Measurements from ENCODE around the gene SMYD3. TPM values are rescaled to one million over a fixed set of nuclear protein-coding genes. Genes with fewer than 3 reads are reported as not detected.

SMYD3 gene
- total and polyA plus RNA-seq, 10 of the 15 experiments (the other 5 are each of a cell fraction or from before 2014, with no cell fraction given): 18.3 to 54.0 (median 24.8) TPM

DNA sequence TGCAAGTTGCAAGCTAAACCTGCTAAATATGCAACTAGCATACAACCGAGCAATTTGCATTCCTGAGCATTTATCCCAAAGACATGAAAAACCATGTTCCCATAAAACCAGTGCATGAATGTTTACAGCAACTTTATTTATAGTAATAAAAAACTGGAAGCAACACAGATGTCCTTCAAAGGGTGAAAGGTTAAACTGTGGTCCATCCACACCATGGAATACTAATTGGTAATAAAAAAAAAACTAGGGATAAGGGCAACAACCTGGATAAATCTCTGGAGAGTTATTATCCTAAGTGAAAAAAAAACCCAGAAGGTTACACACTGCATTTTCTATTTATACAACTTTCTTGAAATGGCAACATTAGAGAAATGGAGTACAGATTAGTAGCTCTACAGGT, 474.1 kb downstream of the SMYD3 start:
- no peak overlapping the region for H2AFZ ChIP-seq (ENCODE audit: control insufficient read depth, low read depth, low read length)
- ChIA-PET RAD21 (ENCODE audit: unreplicated experiment) (no interaction called here), SMC1A (ENCODE audit: uncharacterized antibody, unreplicated experiment) (interaction anchor here (1.0 to 1.5 kb wide), 2 partner anchors 9 to 13 kb away, joined by 3 to 4 read pairs; no protein-coding TSS in a partner anchor), POLR2A (no interaction called here), CTCF (interaction anchor here (1.2 kb wide), 1 partner anchor 41 kb away, joined by 3 read pairs; no protein-coding TSS in a partner anchor)
- FAIRE-seq (no peak), ATAC-seq (no peak), DNase-seq (ENCODE audit: low read depth, low spot score) (no peak)
- no TSS peak for BruUV-seq (replicated peaks)
- no peaks in the 10 kb centered on the region for H3K79me2 ChIP-seq (ENCODE audit: control insufficient read depth, insufficient read depth, low read length)
- no peak overlapping the region for H3K9ac ChIP-seq (ENCODE audit: control insufficient read depth, insufficient read depth, low read length)
- H3K27ac ChIP-seq (ENCODE audit: control insufficient read depth, insufficient read depth): no peak overlapping the region
- no peaks in the 10 kb centered on the region for H3K9me3 ChIP-seq (replicated peaks; ENCODE audit: control insufficient read depth, insufficient read depth, low read length)
- no peak overlapping the region for H3K4me2 ChIP-seq (ENCODE audit: control insufficient read depth, insufficient read depth)
- no peak overlapping the region for H3K4me3 ChIP-seq
- H3K4me1 ChIP-seq (ENCODE audit: control insufficient read depth, insufficient read depth, low read length): no peaks in the 10 kb centered on the region
- in situ Hi-C loops (cut with MboI) (no loop called here), intact Hi-C loops (cut with micrococcal nuclease; ENCODE audit: unreplicated experiment) (no loop called here)
- H3K36me3 ChIP-seq (ENCODE audit: control insufficient read depth in 2 of 2, insufficient read depth in 2 of 2, low read length in 1 of 2): no peaks in the 10 kb centered on the region
- WGBS (ENCODE audit: insufficient coverage, insufficient replicate concordance, low lambda C conversion rate, missing lambda C conversion rate): 95% methylated on average over 1 of the region's 1 CpG
- H3K27me3 ChIP-seq (replicated peaks in 1 of 2; ENCODE audit: control insufficient read depth in 2 of 2, insufficient read depth in 2 of 2, low read length in 1 of 2): no peaks in the 10 kb centered on the region
- TF ChIP-seq, protein P1, sequence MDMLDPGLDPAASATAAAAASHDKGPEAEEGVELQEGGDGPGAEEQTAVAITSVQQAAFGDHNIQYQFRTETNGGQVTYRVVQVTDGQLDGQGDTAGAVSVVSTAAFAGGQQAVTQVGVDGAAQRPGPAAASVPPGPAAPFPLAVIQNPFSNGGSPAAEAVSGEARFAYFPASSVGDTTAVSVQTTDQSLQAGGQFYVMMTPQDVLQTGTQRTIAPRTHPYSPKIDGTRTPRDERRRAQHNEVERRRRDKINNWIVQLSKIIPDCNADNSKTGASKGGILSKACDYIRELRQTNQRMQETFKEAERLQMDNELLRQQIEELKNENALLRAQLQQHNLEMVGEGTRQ (IDR thresholded peaks at IDR 0.05; ENCODE audit: borderline replicate concordance, low read depth, low read length): no peak
- TF ChIP-seq SP1 (IDR thresholded peaks at IDR 0.05; ENCODE audit: low read depth, low read length): no peak
- TF ChIP-seq PAX5 (IDR thresholded peaks at IDR 0.05; ENCODE audit: borderline replicate concordance, low read depth, low read length): no peak
- TF ChIP-seq EP300 (IDR thresholded peaks at IDR 0.05; ENCODE audit: borderline replicate concordance in 1 of 2, control insufficient read depth in 1 of 2, low read depth in 2 of 2, low read length in 2 of 2): no peak
- no peak for TF ChIP-seq SIX5 (IDR thresholded peaks at IDR 0.05; ENCODE audit: low read depth, low read length, severe bottlenecking)
- no peak for TF ChIP-seq TCF3 (IDR thresholded peaks at IDR 0.05; ENCODE audit: borderline replicate concordance, insufficient read depth, low read depth, low read length)
- TF ChIP-seq SMAD5 (IDR thresholded peaks at IDR 0.05; ENCODE audit: low read depth): no peak
- TF ChIP-seq POLR2AphosphoS5 (IDR thresholded peaks at IDR 0.05; ENCODE audit: low read length): no peak
- no peak for TF ChIP-seq KDM1A (IDR thresholded peaks at IDR 0.05; ENCODE audit: borderline replicate concordance)
- TF ChIP-seq, protein P2, sequence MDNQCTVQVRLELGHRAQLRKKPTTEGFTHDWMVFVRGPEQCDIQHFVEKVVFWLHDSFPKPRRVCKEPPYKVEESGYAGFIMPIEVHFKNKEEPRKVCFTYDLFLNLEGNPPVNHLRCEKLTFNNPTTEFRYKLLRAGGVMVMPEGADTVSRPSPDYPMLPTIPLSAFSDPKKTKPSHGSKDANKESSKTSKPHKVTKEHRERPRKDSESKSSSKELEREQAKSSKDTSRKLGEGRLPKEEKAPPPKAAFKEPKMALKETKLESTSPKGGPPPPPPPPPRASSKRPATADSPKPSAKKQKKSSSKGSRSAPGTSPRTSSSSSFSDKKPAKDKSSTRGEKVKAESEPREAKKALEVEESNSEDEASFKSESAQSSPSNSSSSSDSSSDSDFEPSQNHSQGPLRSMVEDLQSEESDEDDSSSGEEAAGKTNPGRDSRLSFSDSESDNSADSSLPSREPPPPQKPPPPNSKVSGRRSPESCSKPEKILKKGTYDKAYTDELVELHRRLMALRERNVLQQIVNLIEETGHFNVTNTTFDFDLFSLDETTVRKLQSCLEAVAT (IDR thresholded peaks at IDR 0.05): no peak
- TF ChIP-seq, protein P3, sequence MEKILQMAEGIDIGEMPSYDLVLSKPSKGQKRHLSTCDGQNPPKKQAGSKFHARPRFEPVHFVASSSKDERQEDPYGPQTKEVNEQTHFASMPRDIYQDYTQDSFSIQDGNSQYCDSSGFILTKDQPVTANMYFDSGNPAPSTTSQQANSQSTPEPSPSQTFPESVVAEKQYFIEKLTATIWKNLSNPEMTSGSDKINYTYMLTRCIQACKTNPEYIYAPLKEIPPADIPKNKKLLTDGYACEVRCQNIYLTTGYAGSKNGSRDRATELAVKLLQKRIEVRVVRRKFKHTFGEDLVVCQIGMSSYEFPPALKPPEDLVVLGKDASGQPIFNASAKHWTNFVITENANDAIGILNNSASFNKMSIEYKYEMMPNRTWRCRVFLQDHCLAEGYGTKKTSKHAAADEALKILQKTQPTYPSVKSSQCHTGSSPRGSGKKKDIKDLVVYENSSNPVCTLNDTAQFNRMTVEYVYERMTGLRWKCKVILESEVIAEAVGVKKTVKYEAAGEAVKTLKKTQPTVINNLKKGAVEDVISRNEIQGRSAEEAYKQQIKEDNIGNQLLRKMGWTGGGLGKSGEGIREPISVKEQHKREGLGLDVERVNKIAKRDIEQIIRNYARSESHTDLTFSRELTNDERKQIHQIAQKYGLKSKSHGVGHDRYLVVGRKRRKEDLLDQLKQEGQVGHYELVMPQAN (conservative IDR thresholded peaks at IDR 0.05): no peak
- H4K20me1 ChIP-seq (ENCODE audit: control insufficient read depth, insufficient read depth): no peaks in the 10 kb centered on the region
